ENCODE measurements around the gene TSPAN14.

Gene TSPAN14

DNA sequence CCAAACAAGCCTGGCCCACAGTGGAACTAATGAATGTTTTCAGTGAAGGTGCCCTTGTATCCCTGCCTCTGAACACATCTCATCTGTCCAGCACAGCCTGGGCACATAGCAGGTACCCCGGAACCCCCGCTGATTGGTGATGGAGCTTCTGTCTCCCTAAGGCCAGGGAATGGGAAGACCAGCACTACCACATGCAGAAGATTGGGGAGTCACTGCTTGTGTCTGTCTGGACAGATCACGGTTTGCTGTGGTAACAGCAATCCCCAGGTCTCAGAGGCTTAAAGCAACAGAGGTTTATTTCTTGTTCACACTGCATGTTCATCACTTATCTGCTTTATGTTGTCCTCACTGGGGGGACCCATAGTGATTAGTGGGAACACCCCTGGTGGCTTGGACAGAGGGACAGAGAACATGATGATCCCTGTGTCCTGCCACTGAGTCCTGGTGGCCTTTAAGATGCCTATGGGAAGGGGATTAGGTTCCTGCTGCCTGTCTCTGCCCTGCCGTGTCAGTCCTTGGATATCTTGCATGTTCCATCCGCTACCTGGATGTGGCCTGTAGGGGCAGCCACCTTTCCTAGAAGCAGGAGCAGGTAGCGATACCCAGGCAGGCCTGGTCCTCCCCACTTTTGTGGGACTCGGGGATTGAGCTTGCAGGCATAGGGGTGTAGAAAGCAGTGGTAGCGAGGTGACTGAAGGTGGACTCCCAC is 3.6 kb downstream of the TSPAN14 start:
- peak; percentile 38 for DNase-seq

DNA sequence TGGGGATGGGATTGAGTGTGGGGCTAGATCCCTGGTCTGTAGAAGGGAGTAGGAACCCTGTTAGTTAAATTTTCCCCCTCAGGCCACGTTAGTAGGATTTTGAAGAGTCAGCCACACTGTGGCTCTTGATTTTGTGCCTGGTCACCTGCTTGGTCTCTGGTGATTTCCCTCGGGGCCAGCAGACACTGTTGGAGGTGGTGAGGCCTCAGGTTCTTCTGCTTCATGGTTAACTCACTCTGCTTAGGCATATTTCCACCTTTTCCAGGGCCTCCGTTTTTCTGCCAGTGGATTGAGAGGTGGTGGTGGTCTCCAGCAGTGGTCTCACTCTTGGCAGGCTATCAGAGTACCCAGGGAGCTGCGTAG is 4.1 kb downstream of the TSPAN14 start:
- no peak for DNase-seq

DNA sequence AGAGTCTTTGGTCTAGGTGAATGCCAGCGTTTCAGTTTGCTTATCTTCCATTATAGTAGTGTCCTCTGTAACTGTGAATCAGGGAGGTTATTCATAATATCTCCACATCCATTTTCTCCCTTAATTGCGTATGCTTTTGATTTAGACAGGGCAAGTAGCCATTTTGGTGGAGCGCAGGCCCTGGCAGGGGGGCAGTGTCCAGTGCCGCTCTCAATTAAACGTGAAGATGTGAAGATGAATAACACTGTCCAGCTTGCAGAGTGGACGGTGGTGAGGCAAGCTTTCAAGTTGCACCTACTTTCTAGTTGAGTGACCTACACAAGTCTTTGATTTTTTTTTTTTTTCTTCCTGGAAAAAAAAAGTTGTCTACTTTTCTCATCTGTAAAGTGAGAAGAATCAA is 4.5 kb downstream of the TSPAN14 start:
- DNase-seq = no peak

DNA sequence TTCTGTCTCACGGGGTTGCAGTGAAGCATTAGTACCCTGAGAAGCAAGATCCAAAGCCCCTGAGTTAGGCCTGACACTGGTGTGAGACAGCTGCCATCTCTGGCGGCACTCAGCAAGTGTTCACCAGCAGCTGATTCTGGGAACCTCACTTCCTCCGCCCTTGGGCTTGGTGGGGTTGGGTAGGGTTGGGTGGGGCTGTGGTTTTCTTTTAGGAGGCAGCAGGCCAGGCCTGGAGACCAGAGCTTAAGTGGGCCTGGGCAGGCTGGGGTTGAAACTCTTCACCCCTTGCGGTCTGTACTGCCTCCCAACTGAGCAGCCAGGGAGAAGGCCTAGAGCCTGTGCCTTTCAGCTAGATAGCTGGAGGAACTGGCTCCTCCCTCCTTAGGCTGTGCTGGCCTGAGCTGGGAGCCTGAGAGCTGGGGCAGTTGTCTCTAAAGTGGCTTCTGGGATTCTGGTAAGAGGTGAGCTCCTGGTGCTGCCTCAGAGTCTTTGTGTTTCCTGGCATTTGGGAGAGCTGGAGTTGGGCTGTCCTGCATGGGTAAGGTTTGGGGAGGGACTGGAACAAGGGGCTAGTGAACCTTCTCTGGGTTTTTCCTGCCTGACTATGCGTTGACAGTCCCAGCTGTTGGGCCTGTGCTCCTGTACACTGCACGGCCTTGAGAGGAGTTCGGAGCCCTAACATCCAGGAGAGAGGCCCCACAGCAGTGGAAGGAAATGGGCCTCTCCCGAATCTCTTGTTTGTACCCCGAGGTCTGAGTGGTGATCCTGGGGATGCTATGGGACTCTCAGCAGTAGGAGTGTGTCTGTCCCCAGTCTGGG is 5.1 kb downstream of the TSPAN14 start:
- peak; percentile 68 for DNase-seq

DNA sequence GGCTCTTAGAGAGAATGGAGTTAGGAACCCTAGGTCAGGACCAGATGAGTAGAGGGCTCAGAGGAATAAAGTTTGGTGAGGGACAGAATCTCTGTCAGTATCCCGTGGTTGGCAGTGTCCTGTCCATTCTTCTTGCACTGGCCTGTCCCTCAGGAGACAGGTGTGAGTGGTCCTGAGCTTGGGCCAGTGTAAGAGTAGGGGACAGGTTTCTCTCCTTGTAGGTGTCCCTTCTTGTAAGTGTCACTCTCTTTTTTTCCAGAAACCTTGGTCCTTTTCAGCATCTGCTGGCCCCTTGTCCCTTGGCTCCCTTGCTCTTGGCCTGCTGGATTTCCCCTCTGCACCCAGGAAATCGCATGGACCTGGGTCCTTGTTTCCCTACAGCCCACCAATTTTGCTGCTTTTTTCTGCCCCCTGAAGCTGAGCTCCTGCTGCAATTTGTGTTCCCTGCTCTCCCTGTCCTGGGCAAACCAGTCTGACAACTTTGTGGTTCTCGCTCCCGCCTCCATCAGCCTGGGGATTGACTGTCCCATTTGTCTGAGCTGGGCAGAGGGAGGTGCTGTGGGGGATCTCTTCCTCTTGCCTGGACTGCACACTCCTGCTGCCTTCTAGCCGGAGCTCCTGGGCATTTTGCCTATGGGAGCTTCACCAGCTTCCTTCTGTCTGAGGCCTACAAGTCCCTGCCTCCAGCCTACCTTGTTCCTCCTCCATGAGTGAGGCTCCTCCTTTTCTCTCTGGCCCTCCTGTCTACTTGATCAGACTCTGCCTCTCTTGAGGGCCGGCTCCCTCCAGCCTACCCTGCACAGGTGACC is 6.5 kb downstream of the TSPAN14 start:
- peak; percentile 92 for DNase-seq

DNA sequence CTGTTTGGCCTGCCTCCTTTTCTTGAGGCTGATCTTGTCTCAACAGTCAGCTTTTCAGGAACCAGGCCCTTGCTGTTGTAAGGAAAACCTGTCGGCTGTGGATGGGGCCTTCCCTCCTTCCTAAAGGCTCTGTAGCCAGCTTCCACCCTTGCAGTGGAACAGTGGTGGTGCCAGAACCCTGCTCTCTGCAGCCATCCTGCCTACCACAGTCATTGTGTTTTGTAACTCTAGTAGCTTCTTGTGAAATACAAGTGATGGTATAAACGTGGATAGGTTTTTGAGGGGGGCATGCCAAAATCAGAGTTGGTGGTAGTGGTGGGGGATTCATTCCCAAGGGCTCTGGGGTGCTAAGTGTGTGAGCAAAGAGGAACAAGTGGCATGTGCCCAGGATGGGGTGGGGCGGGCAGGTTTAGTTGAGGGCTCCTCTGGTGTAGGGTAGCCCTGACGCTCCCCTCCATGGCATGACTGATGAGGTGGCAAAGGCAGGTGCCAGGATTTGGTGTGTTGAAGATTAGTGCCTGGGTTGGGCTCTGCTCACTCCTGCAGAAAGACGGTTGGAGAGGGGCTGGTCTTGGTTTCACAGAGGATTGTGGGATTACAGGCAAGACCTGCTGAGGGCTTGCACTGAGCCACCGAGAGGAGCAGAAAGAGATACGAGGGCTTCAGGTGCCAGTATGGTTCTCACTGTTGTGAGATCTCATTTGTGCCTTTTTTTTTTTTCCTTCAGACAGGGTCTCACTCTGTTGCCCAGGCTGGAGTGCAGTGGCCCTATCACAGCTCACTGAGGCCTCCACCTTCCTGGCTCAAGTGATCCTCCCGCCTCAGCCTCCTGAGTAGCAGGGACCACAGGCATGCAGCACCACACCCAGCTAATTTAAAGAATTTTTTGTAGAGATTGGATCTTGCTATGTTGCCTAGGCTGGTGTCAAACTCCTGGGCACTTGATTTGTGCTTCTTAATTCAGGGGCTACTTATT is 7.4 kb downstream of the TSPAN14 start:
- DNase-seq = no peak

DNA sequence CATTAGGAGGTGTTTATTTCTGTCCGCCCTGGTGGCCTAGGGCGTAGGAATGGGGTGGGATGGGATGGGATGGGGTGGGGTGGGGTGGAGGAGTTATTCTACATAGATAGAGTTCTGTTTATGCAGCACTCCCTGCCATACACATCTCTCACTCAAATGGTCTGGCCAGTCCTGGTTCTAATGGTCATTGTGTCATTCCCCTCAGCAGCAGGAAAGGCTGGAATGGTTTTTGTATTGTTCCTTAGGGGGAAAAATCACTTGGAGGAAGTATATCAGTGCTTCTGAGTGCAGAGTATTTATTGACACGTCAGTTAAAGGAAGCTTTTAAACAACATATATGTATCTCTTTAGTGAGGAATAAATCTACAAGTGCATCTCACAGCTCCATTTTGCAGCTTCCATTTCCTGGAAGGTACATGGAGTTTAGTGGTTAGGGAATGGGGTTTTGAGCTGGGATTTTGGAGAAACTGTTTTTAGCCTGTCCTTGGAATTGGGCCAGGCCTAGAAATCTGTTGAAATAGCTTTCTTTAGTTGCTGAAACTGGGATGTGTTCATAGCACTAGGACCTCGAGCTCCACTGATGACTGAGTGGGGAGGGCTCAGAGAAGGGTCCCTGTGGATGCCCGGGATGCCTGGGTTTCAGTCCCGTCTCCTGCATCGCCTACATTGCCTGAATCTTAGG is 8.3 kb downstream of the TSPAN14 start:
- DNase-seq = no peak

DNA sequence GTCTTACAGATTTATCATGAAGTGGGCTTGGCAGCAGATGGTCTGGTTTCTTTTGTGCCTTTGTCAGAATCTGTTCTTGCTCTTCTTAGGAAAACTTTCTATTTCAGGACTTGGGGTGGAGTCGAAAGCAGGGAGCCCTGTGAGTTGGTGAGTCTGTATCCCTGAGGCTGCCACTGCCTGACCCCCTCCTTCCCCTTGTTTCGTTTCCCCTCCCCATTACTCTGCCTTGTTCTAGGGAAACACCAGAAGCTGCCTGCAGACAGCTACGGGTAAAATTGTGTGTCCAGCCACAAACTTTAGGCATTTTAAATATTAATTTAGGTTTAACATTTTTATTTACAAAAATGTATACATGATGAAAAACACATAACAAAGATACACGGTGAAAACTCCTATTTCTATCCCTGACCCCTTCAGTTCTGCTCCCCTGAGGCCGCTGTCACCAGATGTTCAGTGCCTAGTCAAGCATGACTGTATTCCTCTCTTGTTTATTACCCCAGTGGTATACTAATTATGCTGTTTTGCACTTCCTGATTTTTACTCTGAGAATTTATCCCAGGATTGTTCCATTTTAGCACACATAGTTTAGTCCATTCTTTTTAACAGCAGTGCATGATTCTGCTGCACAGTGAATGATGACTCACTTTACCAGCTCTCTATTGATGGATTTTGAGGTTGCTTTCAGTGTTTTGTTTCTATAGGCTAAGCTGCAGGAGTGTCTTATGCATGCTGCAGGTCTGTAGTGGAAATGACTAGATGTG is 9.1 kb downstream of the TSPAN14 start:
- DNase-seq = no peak

DNA sequence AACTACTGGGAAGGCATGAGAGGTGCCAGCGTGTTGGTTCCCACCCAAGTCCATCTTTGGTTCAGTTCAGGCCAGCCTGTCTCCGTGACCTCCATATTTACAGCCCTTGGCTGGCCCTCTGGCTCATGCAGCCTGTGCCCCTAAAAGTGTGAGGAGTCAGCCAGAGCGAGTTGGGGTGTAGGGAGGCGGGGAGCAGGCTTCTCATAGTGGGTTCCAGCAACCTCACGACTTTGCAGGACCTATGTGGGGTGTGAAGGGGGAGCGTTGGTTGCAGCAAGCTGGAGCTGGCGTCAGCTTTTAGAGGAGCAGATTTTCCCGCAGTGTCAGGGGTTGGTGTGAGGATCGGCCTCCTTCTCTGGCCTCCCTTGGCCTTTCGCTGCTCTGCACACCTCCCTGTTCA is 9.8 kb downstream of the TSPAN14 start:
- no peak for DNase-seq

DNA sequence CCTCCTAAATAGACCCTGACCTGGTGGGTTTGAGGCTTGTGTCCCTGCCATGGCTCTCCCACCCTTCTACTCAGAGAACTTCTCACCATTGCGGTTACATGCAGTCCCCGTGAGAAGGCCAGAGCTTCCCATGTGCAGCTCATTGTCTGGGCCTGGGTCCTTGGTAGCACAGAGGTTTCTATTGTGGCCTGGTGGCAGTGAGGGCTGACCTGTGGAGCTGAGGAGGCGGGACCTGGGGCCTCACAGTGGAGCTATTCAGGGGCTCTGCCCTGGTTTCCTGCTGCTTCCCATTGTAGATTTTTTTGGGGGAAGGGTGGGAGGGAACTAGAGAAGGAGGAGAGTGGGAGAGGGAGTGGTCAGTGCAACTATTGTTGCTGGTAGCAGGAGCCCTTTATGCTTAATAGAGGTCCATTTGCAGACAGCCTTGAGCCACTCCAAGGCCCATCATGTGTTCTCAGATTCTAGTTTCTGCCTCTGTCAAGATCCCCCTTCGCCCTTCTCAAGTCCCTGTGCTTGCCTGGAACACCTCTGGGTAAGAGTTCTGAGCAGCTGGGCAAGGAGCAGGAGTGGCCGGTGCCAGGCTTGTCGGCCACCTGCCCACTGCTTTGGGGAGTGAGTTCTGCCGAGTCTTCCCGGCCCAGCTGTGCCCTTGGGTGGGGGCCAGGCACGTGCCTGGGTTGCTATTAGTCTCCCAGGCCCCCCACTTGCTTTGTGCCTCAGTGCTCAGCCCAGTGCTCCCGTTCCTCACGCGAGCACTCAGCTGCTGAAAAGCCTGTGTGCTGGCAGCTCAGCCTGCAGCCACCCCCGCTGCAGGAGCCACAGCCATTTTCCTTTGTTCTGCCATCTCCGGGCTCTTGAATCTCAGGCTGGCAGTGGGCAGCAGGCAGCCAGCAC is 10.7 kb downstream of the TSPAN14 start:
- DNase-seq = peak; percentile 40

DNA sequence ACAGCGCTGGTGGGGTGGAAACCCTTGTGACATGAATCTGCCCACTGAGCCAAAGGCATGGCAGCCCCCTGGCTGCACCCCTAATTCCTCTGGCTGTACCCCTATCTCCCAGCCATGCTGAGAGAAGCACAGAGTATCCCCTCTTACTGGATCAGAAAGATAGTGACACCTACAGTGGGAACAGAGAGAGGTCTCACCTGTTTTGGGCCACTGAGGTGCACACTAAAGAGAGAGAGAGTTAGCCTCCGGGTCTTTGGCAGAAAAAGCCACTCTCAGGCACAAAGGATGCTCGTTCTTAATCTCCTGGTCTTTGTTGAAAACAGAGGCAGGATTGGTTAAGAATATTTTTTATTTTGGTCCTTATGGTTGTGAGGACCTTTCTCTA is 11.3 kb downstream of the TSPAN14 start:
- DNase-seq = no peak

DNA sequence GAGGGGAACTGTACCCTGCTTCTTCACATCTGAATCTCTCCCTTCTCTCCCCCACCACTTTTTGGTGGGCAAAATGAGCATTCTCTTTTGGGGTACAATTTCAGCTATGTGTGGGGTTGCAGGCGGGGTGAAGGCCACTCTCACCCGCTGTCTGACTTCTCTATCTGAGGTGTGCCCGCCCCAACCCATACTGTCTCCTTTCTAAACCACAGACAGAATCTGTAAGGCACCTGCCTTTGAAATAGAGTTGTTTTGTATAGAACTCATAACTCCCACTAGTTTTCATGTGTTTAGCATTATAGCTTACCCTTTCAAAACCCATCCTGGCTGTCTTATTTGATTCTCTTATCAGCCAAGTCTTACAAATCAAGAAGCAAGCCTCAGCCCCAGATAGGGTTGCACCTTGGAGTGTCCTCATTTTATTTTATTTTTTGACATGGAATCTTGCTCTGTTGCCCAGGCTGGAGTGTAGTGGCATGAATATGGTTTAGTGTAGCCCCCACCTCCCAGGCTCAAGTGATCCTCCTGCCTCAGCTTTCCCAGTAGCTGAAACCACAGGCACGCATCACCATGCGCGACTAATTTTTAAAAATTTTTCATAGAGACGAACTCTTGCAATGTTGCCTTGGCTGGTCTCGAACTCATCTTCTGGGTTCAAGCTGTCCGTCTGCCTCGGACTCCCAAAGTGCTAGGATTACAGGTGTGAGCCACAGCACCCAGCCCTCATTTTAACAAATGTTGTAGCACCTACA is 11.9 kb downstream of the TSPAN14 start:
- no peak for DNase-seq

DNA sequence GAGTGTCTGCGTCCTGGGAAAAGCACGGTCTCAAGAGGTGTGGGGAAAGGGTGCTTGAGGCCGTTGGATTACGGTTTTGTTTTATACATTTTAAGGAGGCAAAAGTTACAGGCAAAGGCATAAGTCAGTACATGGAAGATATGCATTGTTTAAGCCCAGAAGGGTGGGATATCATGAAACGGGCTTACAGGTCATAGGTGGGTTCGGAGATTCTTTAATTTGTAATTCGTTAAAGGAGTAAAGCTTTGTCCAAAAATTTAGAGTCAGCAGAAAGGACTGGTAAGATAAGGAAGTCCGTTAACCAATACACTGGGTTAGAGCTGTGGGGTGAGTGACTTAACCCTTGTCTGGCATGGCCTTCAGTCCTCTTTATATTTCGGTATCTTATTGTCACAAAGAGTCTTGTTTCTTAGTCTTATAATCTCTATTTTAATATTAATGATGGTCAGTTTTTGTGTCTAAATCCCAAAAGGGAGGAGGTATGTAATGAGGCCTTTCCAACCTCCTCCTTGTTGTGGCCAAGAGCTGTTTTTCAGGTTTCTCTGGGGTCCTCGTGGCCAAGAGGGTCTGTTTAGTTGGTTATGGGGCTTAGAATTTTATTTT is 12.7 kb downstream of the TSPAN14 start:
- no peak for DNase-seq

DNA sequence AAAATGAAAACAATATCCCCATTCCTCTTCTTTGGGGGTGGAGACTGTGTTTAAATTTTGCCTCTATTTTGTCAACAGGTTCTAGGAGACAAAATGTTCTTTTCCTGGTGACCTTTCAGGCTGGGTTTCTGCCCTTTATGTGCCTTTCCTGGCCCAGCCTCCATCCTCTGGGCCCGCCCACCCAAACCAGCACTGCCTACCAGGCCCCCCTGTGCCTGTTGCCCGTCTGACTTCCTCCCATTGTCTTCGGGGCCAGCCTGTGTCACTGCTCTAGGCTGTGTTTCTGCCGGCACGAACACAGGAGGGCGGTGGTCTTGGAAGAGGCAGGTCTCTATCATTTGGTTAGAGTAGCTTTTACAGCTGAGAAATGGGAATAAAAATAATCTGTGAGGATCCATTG is 13.9 kb downstream of the TSPAN14 start:
- peak; percentile 45 for DNase-seq

DNA sequence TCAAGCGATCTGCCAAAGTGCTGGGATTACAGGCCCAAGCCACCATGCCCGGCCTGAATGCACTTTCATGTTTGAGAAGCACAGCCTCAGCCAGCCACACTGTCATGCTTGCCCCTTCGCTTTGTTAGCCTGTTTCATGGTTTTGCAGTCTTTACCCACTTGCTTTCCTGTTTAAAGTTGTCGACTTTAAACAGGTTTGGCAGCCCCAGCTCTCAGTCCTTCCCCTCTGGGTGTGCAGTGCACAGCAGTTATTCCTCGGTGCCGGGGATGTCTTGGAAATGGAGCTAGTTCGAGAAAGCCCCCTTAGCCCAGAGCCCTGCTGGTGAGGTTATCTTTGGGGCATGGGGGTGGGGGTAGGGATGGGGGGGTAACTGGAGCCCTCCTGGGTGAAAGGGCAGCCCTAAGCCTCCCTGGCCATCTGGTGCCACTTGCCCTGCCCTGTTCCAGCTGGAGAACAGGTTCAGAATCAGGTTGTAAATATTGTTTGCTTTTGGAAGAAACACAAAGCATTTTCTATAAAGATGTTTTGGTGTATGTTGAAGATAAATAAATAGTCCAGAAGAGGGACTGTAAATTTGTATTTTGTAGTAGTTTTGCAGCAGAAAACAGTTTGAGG is 14.8 kb downstream of the TSPAN14 start:
- peak; percentile 25 for DNase-seq

DNA sequence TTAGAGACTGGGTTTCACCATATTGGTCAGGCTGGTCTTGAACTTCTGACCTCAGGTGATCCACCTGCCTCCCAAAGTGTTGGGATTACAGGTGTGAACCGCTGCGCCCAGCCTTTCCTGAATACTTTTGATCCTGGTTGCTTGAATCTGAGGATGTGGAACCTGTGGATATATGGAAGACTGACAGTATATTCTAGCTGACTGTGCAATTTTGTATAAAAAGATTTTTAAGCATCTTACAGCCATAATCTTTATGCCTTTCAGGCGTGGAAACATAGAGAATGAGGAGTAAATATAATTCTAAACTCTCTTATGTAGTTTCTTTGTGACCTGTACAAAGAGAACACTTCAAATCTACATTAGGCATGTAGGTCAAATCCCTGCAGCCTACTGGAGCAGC is 16.2 kb downstream of the TSPAN14 start:
- no peak for DNase-seq

DNA sequence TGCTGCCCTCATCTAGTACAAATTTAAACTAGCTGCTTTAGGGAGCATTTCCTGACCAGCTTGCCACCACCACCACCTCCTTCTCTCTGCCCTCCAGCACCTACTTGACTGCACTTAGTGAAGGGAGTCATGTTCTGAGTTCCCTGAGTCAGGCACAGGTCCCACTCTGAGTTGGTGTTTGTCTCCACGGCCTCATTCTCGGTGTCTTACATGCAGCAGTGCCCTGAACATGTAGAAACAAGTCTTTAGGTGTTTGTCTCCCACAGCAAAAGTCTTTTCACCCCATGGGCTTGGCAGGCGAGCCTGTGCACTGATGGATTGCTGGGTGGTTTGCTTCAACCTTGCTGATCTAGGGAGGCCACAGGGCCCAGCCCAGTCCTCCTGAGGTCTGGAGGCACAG is 16.9 kb downstream of the TSPAN14 start:
- DNase-seq = no peak

DNA sequence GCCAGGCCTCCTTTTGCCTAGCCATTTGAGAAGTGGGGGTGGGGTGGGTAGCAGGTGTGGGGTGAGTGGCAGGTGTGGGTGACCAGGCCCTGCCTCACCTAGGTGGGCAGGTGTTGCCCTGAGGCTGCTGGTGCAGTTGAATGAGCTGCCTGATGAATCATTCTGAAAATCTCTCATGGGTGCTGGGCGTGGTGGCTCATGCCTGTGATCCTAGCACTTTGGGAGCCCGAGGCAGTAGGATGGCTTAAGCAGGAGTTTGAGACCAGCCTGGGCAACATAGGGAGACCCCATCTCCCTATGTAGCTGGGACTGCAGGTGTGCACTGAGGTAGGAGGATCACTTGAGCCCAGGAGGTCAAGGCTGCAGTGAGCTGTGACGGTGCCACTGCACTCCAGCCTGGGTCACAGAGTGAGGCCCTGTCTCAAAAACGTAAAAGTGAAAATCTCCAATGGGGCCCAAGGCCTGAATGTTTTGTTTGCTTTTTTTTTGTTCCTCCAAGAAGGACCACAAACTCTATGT is 17.7 kb downstream of the TSPAN14 start:
- DNase-seq = no peak

Measured in NCI-H510A (cell line).